Endometrial microvascular endothelial cells (primary cell): ENCODE measurements around the gene PACRGL. TPM values are rescaled to one million over a fixed set of nuclear protein-coding genes. Genes with fewer than 3 reads are reported as not detected.
"Not testable (repeated sequence)": the region's sequence is repeated elsewhere in the genome, so short reads cannot be mapped to it uniquely, and the experiment has no call there.

Source experiments
- in situ Hi-C: cut with HindIII; loops from 2 replicates; pipeline ENCODE4 v1.10.0; 2017; ENCODE audit warnings: low sequenced_read_pairs, low pct_unique_long_range_greater_than_20kb; ENCODE audit errors: inconsistent ontology term
- total RNA-seq: library from RNA; depleted of rRNA; stranded (reverse); fragments of >200 nt; gene quantifications from one replicate; pipeline ENCODE4 v1.2.3, GENCODE V29; 2015; ENCODE audit errors: inconsistent ontology term

PACRGL gene
- total RNA-seq, 1 donor from 2014 or later = 11.8 TPM

GRCh38 chr4:20698820-20699219 lies 1.4 kb upstream of the PACRGL start:
- in situ Hi-C loops = no loop called here

DNA sequence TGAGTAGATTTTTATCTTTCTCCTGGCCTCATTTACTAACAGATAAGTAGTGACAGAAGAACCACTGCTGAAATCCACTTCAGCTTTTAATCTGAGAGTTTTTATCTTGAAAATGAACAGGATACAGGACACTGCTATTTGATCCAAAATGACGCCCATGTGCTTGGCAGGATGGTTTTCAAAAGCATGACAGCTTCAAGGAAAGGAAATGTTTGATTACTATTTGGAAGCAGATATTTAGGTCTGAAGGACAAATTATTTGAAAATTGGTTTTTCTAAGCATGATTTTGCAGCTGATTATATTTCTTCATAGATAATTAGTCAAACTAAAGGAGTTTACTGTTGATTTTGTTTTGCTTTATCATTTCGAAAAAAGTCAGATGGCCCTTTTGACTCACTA lies 11.1 kb downstream of the PACRGL start:
- in situ Hi-C loops = no loop called here

GRCh38 chr4:20723019-20723418 lies 22.8 kb downstream of the PACRGL start:
- in situ Hi-C loops = no loop called here

DNA sequence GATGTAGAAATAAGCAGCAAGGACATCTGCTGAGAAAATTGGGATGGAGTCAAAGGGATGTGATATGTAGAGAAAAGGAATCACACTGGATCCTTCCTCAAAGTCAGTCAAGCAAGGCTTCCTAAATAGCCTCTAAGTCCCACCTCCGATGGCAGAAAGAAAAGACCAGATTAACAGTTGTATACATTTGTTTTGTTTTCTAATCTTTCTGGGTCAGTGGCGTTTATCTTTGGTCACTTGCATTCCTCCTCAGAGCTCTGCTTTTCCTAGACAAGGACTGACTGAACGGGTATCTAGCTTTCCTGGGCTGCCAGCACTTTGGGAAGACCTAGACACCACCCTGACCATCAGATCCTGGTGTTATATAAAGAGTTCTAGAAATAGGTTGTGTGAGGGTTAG lies 23.2 kb downstream of the PACRGL start:
- in situ Hi-C loops = no loop called here

- in situ Hi-C loops = no loop called here
Observed at GRCh38 chr4:20724915-20725314, 24.7 kb downstream of the PACRGL start.

DNA sequence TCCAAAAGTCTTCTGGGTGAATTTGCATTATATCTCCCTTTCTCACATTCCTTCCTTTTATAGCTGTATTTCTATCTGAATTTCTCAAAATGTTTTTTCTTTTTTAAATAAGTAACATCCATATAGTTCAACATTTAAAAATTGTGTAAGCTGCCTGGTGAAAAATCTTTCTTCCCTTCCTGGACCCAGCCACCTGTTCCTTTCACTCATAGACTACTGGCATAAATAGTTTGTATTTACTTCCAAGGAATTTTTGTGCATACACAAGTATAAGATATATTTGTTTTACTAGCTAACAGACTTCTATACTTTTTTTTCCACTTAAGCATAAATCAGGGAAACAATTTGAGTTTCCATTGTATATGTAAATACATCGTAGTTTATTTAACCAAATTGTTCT lies 35.7 kb downstream of the PACRGL start:
- in situ Hi-C loops = no loop called here

DNA sequence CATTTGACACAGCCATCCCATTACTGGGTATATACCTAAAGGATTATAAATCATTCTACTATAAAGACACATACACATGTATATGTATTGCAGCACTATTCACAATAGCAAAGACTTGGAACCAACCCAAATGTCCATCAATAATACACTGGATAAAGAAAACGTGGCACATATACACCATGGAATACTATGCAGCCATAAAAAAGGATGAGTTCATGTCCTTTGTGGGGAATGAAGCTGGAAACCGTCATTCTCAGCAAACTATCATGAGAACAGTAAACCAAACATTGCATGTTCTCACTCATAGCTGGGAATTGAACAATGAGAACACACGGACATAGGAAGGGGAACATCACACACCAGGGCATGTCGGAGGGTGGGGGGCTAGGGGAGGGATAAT lies 45.7 kb downstream of the PACRGL start:
- in situ Hi-C loops = not testable (repeated sequence)

- in situ Hi-C loops = no loop called here
Observed at GRCh38 chr4:20752641-20753040, 52.4 kb downstream of the PACRGL start.

GRCh38 chr4:20754036-20754435 lies 53.8 kb downstream of the PACRGL start:
- in situ Hi-C loops = no loop called here

GRCh38 chr4:20760053-20760452 lies 59.8 kb downstream of the PACRGL start:
- in situ Hi-C loops = no loop called here

GRCh38 chr4:20761382-20761781 lies 61.1 kb downstream of the PACRGL start:
- in situ Hi-C loops = no loop called here

- in situ Hi-C loops = no loop called here
Observed at GRCh38 chr4:20761826-20762225, 61.6 kb downstream of the PACRGL start.

- in situ Hi-C loops = no loop called here
Observed at GRCh38 chr4:20764366-20764992, 64.2 kb downstream of the PACRGL start.

- in situ Hi-C loops = no loop called here
Observed at GRCh38 chr4:20773144-20773997, 73.1 kb downstream of the PACRGL start.

DNA sequence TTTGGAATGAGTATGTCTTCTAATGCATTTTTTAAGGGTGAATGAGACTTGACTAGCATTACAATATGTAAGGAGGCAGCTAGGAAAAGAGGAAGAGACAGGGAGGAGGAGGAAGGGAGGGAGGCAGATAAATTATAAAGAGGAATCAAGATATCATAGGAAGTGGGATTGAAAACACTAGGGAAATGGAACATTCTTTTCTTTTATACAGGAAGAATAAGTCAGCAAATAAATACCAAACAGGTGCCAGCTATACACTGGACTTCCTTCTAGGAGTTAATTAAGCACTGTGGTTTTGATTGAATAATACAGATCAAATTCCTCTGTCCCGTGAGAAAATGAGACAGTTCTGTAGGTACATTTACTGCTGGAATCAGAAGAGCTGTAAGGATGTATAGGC lies 78.6 kb downstream of the PACRGL start:
- in situ Hi-C loops = no loop called here

DNA sequence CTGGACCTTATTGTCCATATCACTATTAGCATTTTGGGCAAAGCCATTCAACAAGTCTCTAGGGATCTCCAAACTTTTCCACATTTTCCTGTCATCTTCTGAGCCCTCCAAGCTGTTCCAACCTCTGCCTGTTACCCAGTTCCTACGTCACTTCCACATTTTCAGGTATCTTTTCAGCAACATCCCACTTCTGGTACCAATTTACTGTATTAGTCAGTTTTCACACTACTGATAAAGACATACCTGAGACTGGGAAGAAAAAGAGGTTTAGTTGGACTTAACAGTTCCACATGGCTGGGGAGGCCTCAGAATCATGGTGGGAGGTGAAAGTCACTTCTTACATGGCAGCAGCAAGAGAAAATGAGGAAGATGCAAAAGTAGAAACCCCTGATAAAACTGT lies 82.9 kb downstream of the PACRGL start:
- in situ Hi-C loops = not testable (repeated sequence)

DNA sequence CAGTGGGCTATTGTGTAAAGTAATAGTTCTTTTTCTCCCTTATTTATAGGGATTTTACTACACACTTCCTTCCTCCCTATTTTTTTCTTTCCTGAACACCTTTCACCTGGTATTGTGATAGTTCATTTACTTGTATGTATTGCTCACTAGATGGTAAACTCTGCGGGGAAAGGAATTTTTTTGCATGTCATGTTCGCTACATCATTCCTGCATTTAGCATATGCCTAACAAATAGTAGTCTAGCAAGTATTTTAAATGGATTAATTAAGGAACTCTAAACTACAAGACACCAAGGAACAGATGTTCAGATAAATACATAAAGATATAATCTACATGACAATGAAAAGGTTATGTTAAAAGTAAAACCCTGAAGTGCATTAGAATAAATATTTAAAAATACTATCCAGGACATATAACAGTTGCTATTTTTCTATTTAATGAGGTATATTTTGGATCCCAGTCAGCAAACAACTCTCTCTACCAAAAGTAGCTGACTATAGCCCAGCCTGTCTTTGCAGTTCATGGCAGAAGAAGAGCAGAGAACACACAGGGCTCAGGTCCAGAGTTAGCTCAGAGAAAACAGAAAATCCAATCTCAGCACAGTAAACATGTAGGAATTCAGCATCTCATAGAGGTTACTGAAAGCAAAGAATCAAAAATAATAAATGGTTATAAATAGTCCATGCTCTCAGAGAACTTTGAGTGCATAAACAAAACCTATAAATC lies 87.8 kb downstream of the PACRGL start:
- in situ Hi-C loops = no loop called here
